Motor neuron (in vitro differentiated cells): Measurements from ENCODE around the gene ST7L. TPM values are rescaled to one million over a fixed set of nuclear protein-coding genes. Genes with fewer than 3 reads are reported as not detected.
"Not testable (repeated sequence)": the region's sequence is repeated elsewhere in the genome, so short reads cannot be mapped to it uniquely, and the experiment has no call there.

ENCODE experiments used
- ATAC-seq, 8 experiments: fragments of 200-7000 bp; cut with Tn5 transposase; replicated peaks in 6 of 8; 2 replicates each; pipeline ENCODE4 v1.8.0; 2021; ENCODE audit warnings: mild to moderate bottlenecking in 8 of 8, moderate library complexity in 8 of 8
- H3K27ac ChIP-seq, 2 donors: fragments of 250-450 bp; sonication (Bioruptor Pico); 2 replicates each; pipeline ENCODE4 v1.9.0; 2021; ENCODE audit warnings: antibody characterized with exemption in 2 of 2, mild to moderate bottlenecking in 2 of 2, moderate library complexity in 1 of 2
- H3K4me1 ChIP-seq, 2 donors: fragments of 250-450 bp; sonication (Bioruptor Pico); replicated peaks in 1 of 2; 2 replicates each; pipeline ENCODE4 v1.6.1; 2021; ENCODE audit warnings: antibody characterized with exemption in 2 of 2, mild to moderate bottlenecking in 2 of 2, moderate library complexity in 1 of 2
- H3K4me3 ChIP-seq, 5 donors: fragments of 250-450 bp; sonication (Bioruptor Pico); 2 replicates each; pipeline ENCODE4 v1.9.0; 2021; ENCODE audit warnings: antibody characterized with exemption in 5 of 5, mild to moderate bottlenecking in 5 of 5, moderate library complexity in 4 of 5
- WGBS, 10 experiments: fragments of 450-650 bp; shearing (Covaris generic); methylation state at CpG; one replicate each; pipeline ENCODE4 v1.0.0; 2022; 5-methylcytosine and 5-hydroxymethylcytosine counted together
- in situ Hi-C, 9 experiments: fragments of 400-800 bp; cut with MboI; loops; one replicate each; pipeline ENCODE4 v1.15.0; 2021; ENCODE audit warnings: low sequenced_read_pairs in 9 of 9, low pct_unique_long_range_greater_than_20kb in 2 of 9; ENCODE audit not compliant: unreplicated experiment in 9 of 9
- total RNA-seq, 8 experiments: library from RNA; unstranded; fragments of 300-600 nt; gene quantifications; 2 replicates each; pipeline versions ENCODE4 v1.2.3 to v1.2.4, GENCODE V29; 2022

ST7L gene
- total RNA-seq, 8 experiments from 2014 or later = 19.9 to 31.3 (median 28.2) TPM

DNA sequence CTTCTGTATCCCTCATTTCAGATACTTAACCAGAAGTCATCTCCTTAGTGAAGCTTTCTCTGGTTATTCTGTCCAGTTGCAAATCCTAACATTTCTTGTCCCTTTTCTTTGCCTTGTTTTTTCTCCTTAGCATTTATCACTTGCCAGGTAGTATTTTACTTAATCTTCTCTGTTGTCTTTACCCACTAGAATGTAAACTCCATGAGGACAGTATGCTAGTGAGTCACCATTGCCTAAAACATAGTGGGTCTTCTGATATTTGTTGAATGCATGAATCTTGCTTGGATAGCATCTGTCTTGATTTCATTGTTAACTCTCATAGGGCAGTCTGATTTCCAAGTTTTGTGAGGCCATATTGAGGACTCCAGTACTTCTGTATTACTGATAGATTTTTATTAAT, 10.3 kb upstream of the ST7L start:
- Histone ChIP-seq H3K4me1 (no peaks in the 10 kb centered on the region), H3K27ac (no peak overlapping the region), H3K4me3 (no peak overlapping the region)
- no peak for ATAC-seq
- in situ Hi-C loops = no loop called here

DNA sequence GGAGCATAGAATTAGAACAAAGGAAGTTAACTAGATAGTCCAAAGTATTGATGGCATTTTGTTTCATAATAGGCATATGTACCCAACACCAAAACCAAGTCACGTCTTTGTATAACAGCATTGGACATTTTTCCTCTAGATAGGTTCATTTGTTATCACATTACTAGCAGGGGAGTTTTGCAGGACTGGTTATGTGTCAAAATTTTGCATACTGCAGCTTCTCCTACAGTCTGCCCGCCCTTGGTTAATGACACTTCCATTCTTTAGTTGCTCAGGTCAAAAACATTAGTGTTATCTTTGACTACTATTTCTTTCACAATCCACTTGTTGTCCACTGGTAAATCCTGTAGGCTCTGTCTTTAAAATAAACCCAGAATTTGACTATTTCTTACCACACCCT, 9.6 kb upstream of the ST7L start:
- Histone ChIP-seq H3K4me3 (no peak overlapping the region), H3K27ac (no peak overlapping the region), H3K4me1 (no peaks in the 10 kb centered on the region)
- WGBS, 10 experiments = 0 to 100% (median 97%) methylated on average over 1 to 2 of the region's 2 CpGs; no CpG with 5 or more reads in 1 of the 10 experiments
- no peak for ATAC-seq
- in situ Hi-C loops = no loop called here

DNA sequence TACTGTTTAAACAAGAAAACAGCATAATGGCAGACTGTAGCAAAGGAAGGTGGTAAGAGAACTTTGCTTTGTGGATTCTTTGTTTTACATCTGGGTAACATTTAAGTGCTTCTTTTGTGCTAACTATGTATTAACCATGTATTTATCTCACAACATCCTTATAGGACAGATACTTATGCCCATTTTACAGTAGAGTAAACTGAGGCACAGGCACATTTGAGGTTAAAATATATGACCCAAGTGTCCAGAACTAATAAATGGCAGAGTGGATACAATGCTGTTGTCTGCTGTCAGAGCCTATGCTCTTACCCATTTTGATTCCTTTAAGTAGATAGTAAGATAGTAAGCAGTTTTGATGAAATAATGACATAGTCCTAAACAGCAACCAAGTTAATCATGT, 7.9 kb upstream of the ST7L start:
- ATAC-seq = no peak
- H3K4me3 ChIP-seq = no peak overlapping the region
- H3K4me1 ChIP-seq = peaks cover 1 to 3% of the 10 kb centered on the region in 2 donors
- H3K27ac ChIP-seq = no peak overlapping the region
- in situ Hi-C loops = no loop called here

DNA sequence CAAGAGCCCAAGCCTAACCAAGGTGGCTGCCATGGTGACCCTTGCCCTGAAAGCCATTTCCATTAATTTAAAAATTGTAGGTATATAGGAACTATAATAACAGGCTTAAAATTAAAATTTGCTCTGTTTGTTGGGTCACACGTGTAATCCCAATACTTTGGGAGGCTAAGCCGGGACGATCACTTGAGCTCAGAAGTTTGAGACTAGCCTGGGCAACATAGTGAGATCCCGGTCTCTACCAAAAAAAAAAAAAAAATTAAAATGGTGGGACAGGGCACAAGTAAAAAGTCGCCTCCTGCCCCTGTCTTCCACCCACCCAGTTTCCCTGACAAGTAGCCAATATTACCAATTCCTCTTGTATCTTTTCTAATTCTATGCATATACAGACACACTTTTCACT, 7.3 kb upstream of the ST7L start:
- H3K4me1 ChIP-seq = peaks cover 8 to 9% of the 10 kb centered on the region in 2 donors
- 86 to 98% (median 96%) methylated on average over 1 to 5 of the region's 5 CpGs; no CpG with 5 or more reads in 1 of the 10 experiments for whole genome bisulfite sequencing, 10 experiments
- H3K27ac ChIP-seq = no peak overlapping the region
- in situ Hi-C loops = no loop called here
- no peak overlapping the region for H3K4me3 ChIP-seq
- ATAC-seq = no peak

DNA sequence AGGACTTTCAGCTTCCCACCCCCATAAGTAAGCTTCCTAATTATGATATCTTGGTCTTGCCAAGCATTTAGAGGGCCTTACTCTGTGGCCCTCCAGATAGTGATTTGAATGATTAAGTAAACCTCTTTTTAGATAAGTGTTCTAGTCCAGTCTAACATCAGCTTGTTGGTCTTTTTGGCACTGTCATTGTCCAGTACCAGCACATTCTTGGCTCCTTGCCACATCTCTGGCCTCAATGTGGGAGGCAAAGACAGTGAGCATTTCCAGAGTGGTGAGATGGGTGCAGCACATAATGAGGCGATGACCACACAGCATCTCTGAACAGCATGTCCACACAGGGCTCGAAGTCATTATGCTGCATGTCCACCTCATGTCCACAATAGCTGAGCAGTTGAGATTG, 6.8 kb upstream of the ST7L start:
- peaks cover 13 to 14% of the 10 kb centered on the region in 2 donors for H3K4me1 ChIP-seq
- H3K27ac ChIP-seq = no peak overlapping the region
- 95 to 100% (median 100%) methylated on average over 1 to 2 of the region's 2 CpGs; no CpG with 5 or more reads in 7 of the 10 experiments for WGBS, 10 experiments
- peak in 3 of 8 experiments; percentile 28 to 46 (median 41) for ATAC-seq
- in situ Hi-C loops = no loop called here
- H3K4me3 ChIP-seq = no peak overlapping the region

DNA sequence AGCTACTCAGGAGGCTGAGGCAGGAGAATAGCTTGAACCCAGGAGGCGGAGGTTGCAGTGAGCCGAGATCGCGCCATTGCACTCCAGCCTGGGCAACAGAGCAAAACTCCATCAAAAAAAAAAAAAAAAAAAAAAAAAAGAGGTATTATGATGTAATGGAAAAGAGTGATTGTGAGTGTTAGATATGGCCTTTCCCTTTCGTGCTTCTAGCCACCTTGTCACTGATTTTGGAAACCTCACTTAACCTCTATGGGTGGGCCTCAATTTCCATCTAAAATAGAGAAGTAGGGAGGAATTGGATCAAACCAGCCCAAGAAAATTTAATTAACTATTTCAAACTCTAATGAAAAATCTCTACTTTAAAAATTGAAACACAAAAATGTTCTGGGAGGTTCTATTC, 5.6 kb upstream of the ST7L start:
- H3K4me1 ChIP-seq = peaks cover 13 to 14% of the 10 kb centered on the region in 2 donors
- in situ Hi-C loops = loop anchor here in 2 of 9 experiments (25.0 kb wide), 2 partner anchors 112 to 237 kb away; partner anchors contain the start of genes CTTNBP2NL (in 1 of the 2) and WNT2B (in 1 of the 2)
- H3K27ac ChIP-seq, H3K4me3 ChIP-seq, ATAC-seq: not testable (repeated sequence)
- WGBS, 10 experiments = 79 to 100% (median 100%) methylated on average over 1 to 5 of the region's 5 CpGs; no CpG with 5 or more reads in 3 of the 10 experiments

DNA sequence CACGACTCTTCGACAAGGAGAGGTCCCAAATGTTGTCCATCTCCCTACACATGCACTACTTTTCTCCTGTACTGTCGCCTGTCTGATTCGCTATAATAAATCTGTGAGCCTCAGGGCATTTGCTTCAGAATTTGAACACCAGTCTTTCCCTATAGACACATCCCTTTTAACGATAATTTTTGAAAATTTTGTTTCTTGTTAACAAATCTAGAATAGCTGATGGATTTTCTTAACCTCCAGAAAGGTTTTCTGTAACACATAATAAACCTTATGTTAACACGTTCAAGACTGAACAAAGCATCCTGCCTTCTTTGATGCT, 1.4 kb upstream of the ST7L start:
- no peak for ATAC-seq
- peaks cover 18 to 24% of the 10 kb centered on the region in 2 donors for H3K4me1 ChIP-seq
- H3K27ac ChIP-seq = peak overlapping the region; percentile 95 to 98
- in situ Hi-C loops = loop anchor here in 2 of 9 experiments (25.0 kb wide), 2 partner anchors 108 to 233 kb away; partner anchors contain the start of genes CTTNBP2NL (in 1 of the 2) and WNT2B (in 1 of the 2)
- 0 to 7% (median 2%) methylated on average over 1 to 6 of the region's 6 CpGs for WGBS, 10 experiments
- H3K4me3 ChIP-seq = peak overlapping the region; percentile 84 to 97 (median 94)

DNA sequence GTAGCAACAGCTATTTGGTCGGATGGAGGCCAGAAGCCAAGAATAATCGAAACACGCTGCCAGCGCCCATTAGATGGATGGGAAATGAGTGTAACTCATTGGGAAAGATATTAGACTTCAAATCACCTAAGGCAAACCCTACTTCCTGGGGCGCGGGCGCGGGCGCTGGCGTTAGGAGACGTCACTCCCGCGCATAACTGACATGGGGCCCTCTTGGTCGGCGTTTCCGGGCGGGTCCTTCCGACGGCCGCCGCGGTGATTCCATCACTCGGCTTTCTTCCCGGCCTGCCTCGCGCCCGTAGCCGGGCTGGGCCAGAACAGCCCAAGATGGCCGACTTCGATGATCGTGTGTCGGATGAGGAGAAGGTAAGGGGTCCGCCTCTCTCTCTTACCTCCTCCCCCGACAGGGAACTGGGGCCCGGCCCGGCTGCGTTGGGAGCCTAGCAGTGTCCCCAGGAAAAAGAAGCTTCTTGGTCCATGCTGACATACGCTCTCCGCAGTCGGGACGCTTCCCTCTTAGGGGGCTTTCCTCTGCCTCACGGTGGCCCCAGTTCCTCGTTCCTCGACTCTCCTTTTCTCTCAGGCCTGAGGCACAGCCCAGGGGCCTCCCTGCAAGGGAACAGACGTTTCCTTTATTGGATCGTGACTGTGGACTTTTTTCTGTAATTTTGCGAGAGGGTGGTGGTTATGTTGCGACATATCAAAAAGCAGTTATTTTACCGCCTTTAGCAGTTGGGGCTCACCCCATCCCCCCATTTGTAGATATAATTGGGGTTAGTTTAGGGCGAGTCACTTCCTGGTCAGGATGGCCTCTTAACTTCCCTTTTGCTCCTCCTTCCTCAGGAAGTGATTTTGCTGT, 806 bp upstream of the ST7L start, which contains the start of gene CAPZA1:
Gene CAPZA1 (plus strand): TSS at position 315 of the 859 bp plus-strand sequence. CDS start 13 bp downstream, at position 328.
- WGBS, 10 experiments = 0 to 2% (median 0%) methylated on average over 2 to 44 of the region's 50 CpGs; no CpG with 5 or more reads in 2 of the 10 experiments
- ATAC-seq = peak; percentile 84 to 96 (median 95)
- in situ Hi-C loops = loop anchor here in 2 of 9 experiments (10.0 to 25.0 kb wide), 3 partner anchors 107 to 232 kb away; partner anchors contain the start of genes CTTNBP2NL (in 2 of the 2) and WNT2B (in 1 of the 2)
- Histone ChIP-seq H3K4me1 (peaks cover 18 to 24% of the 10 kb centered on the region in 2 donors), H3K4me3 (peak within 1 kb of the TSS; percentile 84 to 97 (median 94)), H3K27ac (peak within 1 kb of the TSS; percentile 95 to 98)

DNA sequence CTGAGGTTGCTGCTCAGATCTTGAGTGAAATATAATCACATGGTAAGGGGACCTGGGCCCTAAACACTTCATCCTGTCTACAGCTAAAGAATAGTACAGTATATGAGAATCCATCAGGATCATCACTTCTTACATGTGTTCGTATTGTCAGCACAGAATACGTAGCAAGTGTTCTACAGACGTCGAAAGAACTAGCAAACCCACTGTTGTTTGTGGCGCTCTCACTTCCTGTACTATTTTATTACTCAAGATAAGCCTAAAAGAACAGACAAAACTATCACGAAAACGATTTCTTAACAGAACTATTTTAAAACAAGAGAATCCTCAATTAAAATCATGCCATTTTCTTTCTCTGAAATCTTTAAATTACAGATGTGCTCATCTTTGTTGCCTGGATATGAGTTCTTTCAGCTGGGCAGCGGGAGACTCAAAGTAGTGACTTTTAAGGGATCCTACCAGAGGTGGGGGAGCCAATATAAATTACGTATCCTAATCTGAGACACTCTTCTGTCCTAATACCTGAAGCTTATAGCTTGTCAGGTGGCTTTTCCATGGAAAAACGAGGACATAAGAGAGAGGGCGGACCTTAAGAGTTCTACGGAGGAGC, 724 bp downstream of the ST7L start:
- Histone ChIP-seq H3K27ac (peak overlapping the region; percentile 95 to 98), H3K4me1 (peaks cover 18 to 24% of the 10 kb centered on the region in 2 donors), H3K4me3 (peak overlapping the region; percentile 84 to 97 (median 94))
- WGBS, 10 experiments = 0 to 9% (median 1%) methylated on average over 5 to 11 of the region's 12 CpGs; no CpG with 5 or more reads in 1 of the 10 experiments
- in situ Hi-C loops = loop anchor here in 2 of 9 experiments (10.0 to 25.0 kb wide), 3 partner anchors 106 to 231 kb away; partner anchors contain the start of genes CTTNBP2NL (in 2 of the 2) and WNT2B (in 1 of the 2)
- no peak for ATAC-seq

DNA sequence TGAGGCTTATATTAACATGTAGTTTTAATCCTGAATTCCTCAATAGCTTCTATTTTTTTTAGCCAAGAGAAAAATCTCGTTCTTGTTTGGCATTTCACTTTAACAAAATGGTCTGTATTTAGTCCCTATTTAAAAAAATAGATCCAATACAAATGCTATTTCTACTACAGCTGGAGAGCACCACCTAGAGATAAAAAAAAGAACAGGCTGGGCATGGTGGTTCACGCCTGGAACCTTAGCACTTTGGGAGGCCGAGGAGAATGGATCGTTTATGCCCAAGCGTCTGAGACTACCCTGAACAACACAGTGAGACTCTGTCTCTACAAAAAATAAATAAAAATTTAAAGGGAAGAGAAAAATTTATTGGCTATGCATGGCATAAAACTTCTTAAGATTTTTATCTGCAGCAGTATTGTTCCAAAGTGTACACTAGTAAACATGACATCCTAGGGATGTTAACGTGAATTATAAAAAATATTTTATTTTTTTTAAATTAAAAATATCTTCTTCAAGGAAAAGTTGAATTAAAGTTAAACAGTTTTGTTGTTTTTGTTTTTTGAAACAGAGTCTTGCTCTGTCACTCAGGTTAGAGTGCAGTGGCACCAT, 4.4 kb downstream of the ST7L start:
- H3K4me1 ChIP-seq = peaks cover 4 to 11% of the 10 kb centered on the region in 2 donors
- in situ Hi-C loops = loop anchor here in 2 of 9 experiments (10.0 to 25.0 kb wide), 3 partner anchors 102 to 227 kb away; partner anchors contain the start of genes CTTNBP2NL (in 2 of the 2) and WNT2B (in 1 of the 2)
- WGBS, 10 experiments = 52 to 89% (median 83%) methylated on average over 3 to 6 of the region's 6 CpGs
- H3K27ac ChIP-seq = no peak overlapping the region
- H3K4me3 ChIP-seq = no peak overlapping the region
- peak in 1 of 8 experiments; percentile 10 for ATAC-seq

DNA sequence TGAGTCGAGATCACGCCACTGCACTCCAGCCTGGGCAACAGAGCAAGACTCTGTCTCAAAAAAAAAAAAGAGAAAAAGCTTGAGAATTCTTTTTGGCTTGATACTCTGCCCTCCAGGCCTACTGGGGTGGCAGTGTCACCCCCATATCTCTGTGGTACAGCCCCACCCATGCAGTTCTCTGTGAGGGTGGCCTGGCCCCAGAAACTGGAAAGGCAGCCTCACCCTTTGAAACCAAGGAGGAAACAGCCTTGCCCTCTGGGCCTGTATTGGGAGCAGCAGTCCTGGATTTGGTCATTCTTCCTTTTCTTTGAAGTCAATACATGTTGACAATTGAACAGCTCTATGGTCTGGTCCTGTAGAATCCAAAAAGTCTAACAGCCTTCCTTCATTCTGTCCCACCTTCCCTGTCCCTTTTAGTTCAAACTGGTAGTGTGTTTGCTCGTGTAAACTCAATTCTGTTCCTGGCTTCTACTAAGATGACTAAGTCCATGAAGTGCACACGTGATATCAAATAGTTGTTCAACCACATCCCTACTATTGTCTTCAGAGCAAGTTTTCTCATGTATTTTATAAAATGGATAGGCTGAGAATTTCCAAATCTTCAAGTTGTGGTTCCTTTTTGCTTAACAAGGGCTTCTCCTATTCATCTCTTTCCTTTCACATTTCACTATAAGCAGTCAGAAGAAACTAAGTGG, 13.2 kb downstream of the ST7L start:
- no peak overlapping the region for H3K27ac ChIP-seq
- WGBS, 10 experiments = 55 to 100% (median 95%) methylated on average over 1 to 4 of the region's 4 CpGs; no CpG with 5 or more reads in 1 of the 10 experiments
- no peak for ATAC-seq
- no peaks in the 10 kb centered on the region for H3K4me1 ChIP-seq
- in situ Hi-C loops = loop anchor here in 2 of 9 experiments (25.0 kb wide), 2 partner anchors 93 to 218 kb away; partner anchors contain the start of genes CTTNBP2NL (in 1 of the 2) and WNT2B (in 1 of the 2)
- no peak overlapping the region for H3K4me3 ChIP-seq

DNA sequence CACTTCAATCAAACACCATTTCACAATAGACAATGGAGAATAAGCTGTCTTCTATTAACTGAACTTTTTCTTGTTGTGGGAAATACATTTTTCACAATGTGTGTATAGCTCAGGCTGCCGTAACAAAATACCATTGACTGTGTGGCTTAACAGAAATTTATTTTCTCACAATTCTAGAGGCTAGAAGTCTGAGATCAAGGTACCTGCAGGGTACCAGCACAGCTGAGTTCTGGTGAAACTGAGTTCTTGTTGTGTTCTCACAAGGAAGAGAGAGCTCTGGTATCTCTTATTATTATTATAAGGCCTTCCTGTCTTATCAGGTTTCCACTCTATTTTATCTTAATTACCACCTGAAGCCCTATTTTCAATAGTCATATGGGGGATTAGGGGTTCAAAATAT, 15.4 kb downstream of the ST7L start:
- in situ Hi-C loops = loop anchor here in 2 of 9 experiments (25.0 kb wide), 2 partner anchors 91 to 216 kb away; partner anchors contain the start of genes CTTNBP2NL (in 1 of the 2) and WNT2B (in 1 of the 2)
- Histone ChIP-seq H3K27ac (no peak overlapping the region), H3K4me1 (no peaks in the 10 kb centered on the region), H3K4me3 (no peak overlapping the region)
- ATAC-seq = no peak
- WGBS, 10 experiments = 88 to 100% (median 100%) methylated on average over 1 of the region's 1 CpG; no CpG with 5 or more reads in 4 of the 10 experiments
